Type B pancreatic cell (in vitro differentiated cells): ENCODE data around the gene APOL6. TPM values are rescaled to one million over a fixed set of nuclear protein-coding genes. Genes with fewer than 3 reads are reported as not detected.

Experiments
- DNase-seq: peaks from one replicate; pipeline ENCODE4 v3.0.0; 2021; ENCODE audit warnings: mixed read lengths; ENCODE audit not compliant: unreplicated experiment; ENCODE audit errors: extremely low spot score
- H3K27ac Mint-ChIP-seq: 2 replicates; pipeline ENCODE4 v1.8.0; 2021; ENCODE audit warnings: mild to moderate bottlenecking, mixed read lengths
- H3K27me3 Mint-ChIP-seq: 2 replicates; pipeline ENCODE4 v1.8.0; 2021; ENCODE audit warnings: mixed read lengths
- H3K36me3 Mint-ChIP-seq: 2 replicates; pipeline ENCODE4 v1.8.0; 2021; ENCODE audit warnings: mixed read lengths
- H3K4me1 Mint-ChIP-seq: one replicate; pipeline ENCODE4 v1.8.0; 2021; ENCODE audit warnings: mixed read lengths; ENCODE audit not compliant: unreplicated experiment
- H3K4me3 Mint-ChIP-seq: 2 replicates; pipeline ENCODE4 v1.8.0; 2021; ENCODE audit warnings: mild to moderate bottlenecking, mixed read lengths
- H3K9me3 Mint-ChIP-seq: 2 replicates; pipeline ENCODE4 v1.8.0; 2021; ENCODE audit warnings: mixed read lengths
- total RNA-seq: library from RNA; stranded (reverse); gene quantifications from 2 replicates; pipeline ENCODE4 v1.2.1, GENCODE V29; 2021; ENCODE audit warnings: low replicate concordance
- TF ChIP-seq, protein P1 (sequence below): fragments of 200-600 bp; sonication (generic); conservative IDR thresholded peaks from 2 replicates; pipeline ENCODE4 v1.5.0; 2021; ENCODE audit warnings: antibody characterized with exemption, mild to moderate bottlenecking

APOL6 gene
- total RNA-seq, 1 donor from 2014 or later = 9.0 TPM

DNA sequence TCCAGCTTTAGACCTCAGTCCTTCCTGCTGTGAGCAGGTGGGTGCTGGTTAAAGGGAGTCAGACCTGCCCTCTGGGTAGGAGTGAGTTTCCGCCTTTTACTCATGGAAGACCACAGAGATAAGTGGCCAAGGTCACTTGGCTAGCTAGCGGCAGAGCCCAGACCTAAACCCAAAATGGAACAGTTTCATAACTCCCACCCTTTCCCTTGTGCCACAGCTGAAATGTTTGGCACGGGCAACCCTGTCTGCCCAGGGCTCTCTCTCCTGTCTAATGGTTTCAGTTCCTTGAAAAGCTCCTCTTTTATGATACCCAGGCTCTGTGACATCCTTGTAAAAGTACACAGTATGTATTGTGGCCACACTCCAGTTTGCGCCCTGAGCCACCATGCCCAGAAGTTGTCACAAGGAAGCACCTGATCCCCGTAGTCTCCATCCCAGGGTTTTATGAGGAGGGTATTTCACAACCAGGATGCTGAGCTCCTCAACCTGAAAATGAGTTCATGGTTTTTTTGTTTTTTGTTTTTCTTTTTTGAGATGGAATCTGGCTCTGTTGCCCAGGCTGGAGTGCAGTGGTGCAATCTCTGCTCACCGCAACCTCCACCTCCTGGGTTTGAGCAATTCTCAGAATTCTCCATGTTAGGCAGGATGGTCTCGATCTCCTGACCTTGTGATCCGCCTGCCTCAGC, 36.2 kb upstream of the APOL6 start:
- H3K4me1 Mint-ChIP-seq = peaks cover 8% of the 10 kb centered on the region
- TF ChIP-seq, protein P1, sequence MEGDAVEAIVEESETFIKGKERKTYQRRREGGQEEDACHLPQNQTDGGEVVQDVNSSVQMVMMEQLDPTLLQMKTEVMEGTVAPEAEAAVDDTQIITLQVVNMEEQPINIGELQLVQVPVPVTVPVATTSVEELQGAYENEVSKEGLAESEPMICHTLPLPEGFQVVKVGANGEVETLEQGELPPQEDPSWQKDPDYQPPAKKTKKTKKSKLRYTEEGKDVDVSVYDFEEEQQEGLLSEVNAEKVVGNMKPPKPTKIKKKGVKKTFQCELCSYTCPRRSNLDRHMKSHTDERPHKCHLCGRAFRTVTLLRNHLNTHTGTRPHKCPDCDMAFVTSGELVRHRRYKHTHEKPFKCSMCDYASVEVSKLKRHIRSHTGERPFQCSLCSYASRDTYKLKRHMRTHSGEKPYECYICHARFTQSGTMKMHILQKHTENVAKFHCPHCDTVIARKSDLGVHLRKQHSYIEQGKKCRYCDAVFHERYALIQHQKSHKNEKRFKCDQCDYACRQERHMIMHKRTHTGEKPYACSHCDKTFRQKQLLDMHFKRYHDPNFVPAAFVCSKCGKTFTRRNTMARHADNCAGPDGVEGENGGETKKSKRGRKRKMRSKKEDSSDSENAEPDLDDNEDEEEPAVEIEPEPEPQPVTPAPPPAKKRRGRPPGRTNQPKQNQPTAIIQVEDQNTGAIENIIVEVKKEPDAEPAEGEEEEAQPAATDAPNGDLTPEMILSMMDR = no peak
- H3K27ac Mint-ChIP-seq = no peak overlapping the region
- DNase-seq = no peak
- H3K4me3 Mint-ChIP-seq = no peak overlapping the region
- H3K36me3 Mint-ChIP-seq = no peaks in the 10 kb centered on the region
- H3K9me3 Mint-ChIP-seq = no peaks in the 10 kb centered on the region
- peaks cover 7% of the 10 kb centered on the region for H3K27me3 Mint-ChIP-seq

DNA sequence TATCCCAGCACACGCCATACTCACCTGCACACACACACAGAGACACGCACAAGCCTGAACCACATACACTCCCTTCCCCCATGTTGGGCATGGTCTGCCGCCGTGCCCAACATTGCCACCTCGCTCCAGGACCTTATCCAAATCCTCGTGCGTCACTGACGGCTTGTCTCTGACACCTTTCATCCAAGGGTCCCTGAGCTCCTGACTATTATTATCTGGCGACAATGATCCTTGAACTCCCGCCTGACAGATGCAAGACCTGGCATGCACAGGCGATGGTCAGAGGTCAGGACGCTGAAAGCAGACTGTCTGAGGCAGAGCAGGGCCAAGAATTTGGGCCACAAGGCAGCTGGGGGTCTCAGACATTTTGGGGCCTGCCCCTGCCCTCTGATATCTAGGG, 35.3 kb upstream of the APOL6 start:
- H3K4me1 Mint-ChIP-seq = peaks cover 7% of the 10 kb centered on the region
- no peaks in the 10 kb centered on the region for H3K36me3 Mint-ChIP-seq
- H3K27ac Mint-ChIP-seq = no peak overlapping the region
- no peak for DNase-seq
- TF ChIP-seq, protein P1 = no peak
- H3K9me3 Mint-ChIP-seq = no peaks in the 10 kb centered on the region
- H3K4me3 Mint-ChIP-seq = no peak overlapping the region
- peaks cover 6% of the 10 kb centered on the region for H3K27me3 Mint-ChIP-seq

DNA sequence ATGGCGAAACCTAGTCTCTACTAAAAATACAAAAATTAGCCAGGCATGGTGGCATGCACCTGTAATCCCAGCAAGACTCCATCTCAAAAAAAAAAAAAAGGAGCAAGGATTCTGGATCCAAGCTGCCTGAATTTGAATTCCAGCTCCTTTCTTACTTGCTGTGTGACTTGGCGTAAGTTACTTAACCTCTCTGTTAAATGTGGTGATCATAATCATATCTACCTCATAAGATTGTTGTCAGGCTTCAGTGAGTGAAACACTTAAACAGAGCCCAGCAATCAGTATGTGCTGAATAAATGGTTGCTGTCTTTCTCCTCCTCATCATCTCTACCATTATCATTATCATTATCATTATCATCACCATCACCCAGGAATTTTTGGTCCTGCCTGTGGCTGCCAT, 33.8 kb upstream of the APOL6 start:
- Mint-ChIP-seq H3K4me1 (peaks cover 4% of the 10 kb centered on the region), H3K9me3 (no peaks in the 10 kb centered on the region), H3K27ac (no peak overlapping the region), H3K27me3 (peaks cover 3% of the 10 kb centered on the region), H3K36me3 (no peaks in the 10 kb centered on the region), H3K4me3 (no peak overlapping the region)
- TF ChIP-seq, protein P1 = no peak
- no peak for DNase-seq

DNA sequence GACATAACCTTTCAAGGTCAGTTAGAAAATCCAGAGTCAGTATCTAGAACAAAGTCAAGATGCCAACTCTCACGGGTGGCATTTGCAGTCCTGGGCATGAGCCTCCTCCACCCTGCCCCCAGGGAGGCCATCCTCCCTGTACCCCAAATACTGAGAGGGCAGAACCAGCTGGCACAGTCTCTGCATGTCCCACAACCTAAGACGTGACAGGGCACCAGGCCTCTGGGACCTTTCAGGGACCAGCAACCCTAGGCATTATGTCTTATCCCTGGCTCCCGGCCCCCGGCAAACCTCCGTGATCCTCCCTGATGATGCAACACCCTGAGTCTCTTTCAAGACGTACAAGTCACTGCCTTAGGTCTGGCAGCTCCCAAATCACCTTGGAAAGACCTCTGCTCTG, 33.1 kb upstream of the APOL6 start:
- Mint-ChIP-seq H3K27me3 (peaks cover 3% of the 10 kb centered on the region), H3K4me3 (no peak overlapping the region), H3K36me3 (no peaks in the 10 kb centered on the region), H3K9me3 (no peaks in the 10 kb centered on the region), H3K4me1 (peaks cover 4% of the 10 kb centered on the region), H3K27ac (no peak overlapping the region)
- DNase-seq = no peak
- TF ChIP-seq, protein P1 = no peak

DNA sequence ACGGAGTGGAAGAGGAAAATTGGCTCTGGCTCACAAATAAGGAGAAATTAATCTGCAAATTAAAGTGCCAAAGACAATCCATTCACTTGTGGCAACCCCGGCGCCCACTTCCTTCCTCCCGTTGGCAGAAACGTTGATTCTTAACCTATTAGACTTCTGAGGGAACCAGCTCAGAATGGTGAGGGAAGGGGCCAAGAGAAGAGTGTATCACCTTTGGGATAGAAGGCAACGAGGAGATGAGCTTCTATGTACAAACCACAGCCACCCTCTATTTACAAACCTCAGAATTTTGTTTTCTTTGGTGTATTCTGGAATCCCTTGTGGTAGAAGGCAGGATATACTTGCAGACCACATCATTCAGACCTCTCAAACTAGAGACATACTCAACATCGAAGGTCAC, 32.2 kb upstream of the APOL6 start:
- Mint-ChIP-seq H3K36me3 (no peaks in the 10 kb centered on the region), H3K4me3 (no peak overlapping the region), H3K9me3 (no peaks in the 10 kb centered on the region), H3K4me1 (peaks cover 9% of the 10 kb centered on the region), H3K27me3 (peaks cover 3% of the 10 kb centered on the region), H3K27ac (no peak overlapping the region)
- TF ChIP-seq, protein P1 = no peak
- DNase-seq = no peak
